Cerebellar cortex (tissue), 1 donor: Measurements from ENCODE around the gene CENPH.
A peak's percentile ranks its signal among the peaks of the same experiment; 100 is the strongest.
"Not testable (repeated sequence)": the region's sequence is repeated elsewhere in the genome, so short reads cannot be mapped to it uniquely, and the experiment has no call there.

ENCODE experiments used
- DNase-seq: peaks from one replicate; pipeline ENCODE4 v3.0.0-alpha.2; 2015; ENCODE audit warnings: low spot score

CENPH gene

GRCh38 chr5:69211200-69211599, 21.8 kb downstream of the CENPH start:
- DNase-seq, result no peak

DNA sequence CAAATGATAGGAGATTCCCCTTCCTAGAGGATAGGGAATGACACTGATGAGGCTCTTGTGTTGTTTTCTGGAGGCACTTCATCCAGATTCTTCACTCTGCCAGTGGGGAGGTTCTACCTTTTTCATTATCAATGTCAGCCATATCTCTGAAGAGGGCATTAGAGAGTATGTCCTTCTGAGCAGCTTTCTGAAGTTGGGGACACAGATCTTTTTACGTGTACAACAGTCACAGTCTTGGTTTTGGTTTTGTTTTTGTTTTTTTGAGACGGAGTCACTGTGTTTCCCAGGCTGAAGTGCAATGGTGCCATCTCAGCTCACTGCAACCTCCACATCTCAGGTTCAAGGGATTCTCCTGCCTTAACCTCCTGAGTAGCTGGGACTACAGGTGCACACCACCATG, 22.6 kb downstream of the CENPH start:
- DNase-seq, result no peak

DNA sequence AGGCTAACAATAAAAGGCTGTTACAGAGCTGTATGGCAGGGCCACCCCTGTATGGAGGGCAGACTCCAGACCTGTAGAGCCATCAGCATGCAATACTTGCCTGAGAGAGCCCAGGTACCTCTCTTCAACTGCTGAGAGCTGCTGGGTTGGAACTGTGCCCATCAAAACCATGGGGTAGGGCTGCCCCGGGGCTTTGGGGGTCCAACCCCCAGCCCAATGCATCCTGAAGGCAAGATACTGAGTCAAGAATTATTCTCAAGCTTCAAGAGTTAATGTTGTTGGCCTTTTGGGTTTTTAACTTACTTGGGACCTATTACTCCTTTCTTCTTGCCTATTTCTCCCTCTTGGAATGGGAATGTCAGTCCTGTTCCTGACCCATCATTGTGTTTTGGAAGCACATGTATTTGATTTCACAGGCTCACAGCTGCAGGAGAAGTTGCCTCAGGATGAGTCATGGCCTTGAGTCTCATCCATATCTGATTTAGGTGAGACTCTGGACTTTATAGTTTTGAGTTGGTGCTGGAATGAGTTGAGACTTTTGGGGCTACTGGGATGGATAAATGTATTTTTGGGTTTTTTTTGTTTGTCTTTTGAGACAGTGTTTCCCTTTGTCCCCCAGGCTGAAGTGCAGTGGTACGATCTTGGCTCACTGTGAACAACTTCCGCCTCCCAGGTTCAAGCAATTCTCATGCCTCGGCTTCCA, 24.3 kb downstream of the CENPH start:
- DNase-seq, result no peak

GRCh38 chr5:69217151-69217511, 27.7 kb downstream of the CENPH start:
- DNase-seq, result no peak

DNA sequence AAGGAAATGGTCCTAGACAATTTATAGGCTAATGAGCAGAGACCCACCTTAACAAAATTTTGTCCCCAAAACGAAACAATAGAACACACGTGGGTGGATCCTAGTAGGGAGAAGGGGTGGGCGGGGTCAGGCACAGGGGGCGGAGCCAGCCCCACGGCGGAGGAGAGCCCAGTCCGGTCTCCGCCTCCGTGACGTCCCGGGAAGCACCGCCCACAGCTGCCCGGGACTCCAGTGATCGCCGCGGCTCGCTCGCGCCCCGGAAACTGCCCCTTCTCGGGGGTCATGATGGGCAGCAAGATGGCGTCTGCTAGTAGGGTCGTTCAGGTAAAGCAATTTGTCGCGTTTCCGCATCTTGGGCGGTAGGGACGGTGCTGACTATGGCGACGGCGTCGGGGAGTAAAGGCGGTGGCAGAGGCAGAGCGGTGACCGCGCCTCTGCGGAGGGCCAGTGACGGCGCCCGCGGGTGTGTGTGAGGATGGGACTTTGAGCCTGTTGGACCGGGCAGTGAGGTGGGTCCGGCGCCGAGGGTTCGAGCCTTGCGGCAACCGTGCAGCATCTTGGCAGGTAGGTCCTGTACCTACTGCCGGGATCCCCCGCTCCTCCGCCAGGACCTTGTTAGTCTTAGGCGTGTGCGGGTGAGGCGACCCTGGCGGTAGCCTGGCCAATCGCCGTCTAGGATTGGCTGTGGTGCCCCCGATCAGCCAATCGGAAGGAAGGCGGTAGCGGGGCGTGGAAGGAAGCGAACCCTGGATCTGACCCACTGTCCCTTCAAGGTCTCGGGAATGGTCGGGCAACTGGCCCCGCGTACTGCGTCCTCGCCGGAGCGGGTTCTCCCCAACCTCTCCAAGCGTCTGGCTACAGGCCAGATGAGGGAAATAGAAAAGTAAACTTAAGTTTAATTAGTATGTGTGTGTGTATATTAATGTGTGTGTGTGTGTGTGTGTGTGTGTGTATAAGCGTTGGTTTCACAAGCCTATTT, 28.5 kb downstream of the CENPH start:
- DNase-seq, result peak; percentile 94

GRCh38 chr5:69219939-69220338, 30.6 kb downstream of the CENPH start:
- no peak for DNase-seq

- DNase-seq, result not testable (repeated sequence)
These were observed 31.0 kb downstream of the CENPH start for GRCh38 chr5:69220371-69220770.

DNA sequence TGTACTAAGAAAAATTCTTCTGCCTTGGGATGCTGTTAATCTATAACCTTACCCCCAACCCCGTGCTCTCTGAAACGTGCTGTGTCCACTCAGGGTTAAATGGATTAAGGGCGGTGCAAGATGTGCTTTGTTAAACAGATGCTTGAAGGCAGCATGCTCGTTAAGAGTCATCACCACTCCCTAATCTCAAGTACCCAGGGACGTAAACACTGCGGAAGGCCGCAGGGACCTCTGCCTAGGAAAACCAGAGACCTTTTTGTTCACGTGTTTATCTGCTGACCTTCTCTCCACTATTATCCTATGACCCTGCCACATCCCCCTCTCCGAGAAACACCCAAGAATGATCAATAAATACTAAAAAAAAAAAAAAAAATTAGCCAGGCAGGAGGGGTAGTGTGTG, 31.4 kb downstream of the CENPH start:
- DNase-seq, result not testable (repeated sequence)

DNA sequence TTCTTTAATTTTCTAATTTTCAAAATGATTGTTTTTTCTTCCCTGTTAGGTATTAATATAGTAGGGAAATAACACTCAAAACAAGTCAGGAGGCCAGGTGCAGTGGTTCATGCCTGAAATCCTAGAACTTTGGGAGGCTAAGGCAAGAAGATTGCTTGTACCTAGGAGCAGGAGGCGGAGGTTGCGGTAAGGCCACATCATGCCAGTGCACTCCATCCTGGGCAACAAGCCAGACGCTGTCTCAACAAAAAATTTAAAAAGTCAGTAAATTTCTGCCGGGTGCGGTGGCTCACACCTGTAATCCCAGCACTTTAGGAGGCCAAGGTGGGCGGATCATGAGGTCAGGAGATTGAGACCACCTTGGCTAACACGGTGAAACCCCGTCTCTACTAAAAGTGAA, 35.1 kb downstream of the CENPH start:
- DNase-seq, result no peak

GRCh38 chr5:69225860-69226259, 36.5 kb downstream of the CENPH start:
- DNase-seq, result no peak

DNA sequence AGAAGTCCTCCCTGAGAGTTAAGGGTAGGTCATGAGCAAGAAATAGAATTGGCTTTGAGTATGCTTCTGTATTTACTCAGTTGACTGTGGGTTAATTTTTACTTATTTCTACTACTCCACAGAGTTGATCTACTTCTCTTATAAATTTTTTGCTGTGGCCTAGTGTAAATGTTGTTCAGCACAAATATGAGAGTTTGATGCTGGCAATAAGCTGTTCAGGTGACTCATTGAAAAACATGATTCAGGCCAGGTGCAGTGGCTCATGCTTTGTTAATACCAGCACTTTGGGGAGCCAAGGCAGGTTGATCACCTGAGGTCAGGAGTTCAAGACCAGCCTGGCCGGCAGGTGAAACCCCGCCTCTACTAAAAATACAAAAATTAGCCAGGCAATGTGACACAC, 40.8 kb downstream of the CENPH start:
- DNase-seq, result no peak

DNA sequence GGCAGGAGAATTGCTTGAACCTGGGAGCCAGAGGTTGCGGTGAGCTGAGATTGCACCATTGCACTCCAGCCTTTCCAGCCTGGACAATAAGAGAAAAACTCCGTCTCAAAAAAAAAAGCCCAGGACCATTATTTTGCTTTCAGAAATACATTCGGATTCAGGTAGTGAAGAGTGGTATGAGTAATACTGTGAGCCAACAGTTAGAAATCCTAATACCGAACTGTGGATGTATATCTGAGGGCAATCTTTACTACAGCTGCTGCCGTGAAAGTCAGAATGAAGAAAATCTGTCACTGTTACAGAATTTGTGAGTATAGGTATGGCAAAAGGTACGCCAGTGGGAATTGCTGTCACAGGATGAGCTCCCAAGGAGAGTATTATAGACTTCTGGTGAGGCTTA, 41.9 kb downstream of the CENPH start:
- no peak for DNase-seq

DNA sequence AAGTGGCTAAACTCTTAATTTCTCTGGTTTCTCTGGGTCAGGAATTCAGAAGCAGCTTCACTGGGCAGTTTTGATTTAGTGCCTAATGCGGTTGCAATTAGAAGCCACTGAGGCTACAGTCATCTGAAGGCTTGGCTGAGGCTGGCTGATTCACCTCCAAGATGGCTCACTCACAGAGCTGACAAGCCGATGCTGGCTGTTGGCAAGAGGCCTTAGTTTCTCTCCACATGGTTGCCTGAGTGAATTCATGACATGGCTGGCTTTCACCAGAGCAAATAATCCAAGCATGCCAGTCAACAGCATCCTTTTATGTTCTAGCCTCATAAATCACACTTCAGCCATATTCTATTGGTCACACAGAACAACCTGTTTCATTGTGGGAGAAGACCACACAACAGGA, 42.5 kb downstream of the CENPH start:
- DNase-seq, result no peak

GRCh38 chr5:69234457-69235268, 45.3 kb downstream of the CENPH start, which contains the start of gene CDK7:
Gene CDK7, plus strand, starts transcription at chr5:69234886. Its CDS starts 90 bp downstream, at chr5:69234976.
- DNase-seq, result peak; percentile 96

DNA sequence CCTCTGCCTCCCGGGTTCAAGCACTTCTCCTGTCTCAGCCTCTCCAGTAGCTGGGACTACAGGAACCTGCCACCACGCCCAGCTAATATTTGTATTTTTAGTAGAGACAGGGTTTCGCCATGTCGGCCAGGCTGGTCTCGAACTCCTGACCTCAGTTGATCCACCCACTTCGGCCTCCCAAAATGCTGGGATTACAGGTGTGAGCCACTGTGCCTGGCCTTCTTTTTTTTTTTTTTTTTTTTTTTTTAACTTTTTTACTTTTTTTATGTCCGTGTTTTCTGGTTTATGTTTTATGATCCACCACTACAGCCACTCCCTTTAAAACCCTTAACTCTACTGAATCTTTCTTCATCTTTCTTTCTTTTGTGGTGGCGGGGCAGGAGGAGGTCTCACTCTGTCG, 47.4 kb downstream of the CENPH start:
- not testable (repeated sequence) for DNase-seq

DNA sequence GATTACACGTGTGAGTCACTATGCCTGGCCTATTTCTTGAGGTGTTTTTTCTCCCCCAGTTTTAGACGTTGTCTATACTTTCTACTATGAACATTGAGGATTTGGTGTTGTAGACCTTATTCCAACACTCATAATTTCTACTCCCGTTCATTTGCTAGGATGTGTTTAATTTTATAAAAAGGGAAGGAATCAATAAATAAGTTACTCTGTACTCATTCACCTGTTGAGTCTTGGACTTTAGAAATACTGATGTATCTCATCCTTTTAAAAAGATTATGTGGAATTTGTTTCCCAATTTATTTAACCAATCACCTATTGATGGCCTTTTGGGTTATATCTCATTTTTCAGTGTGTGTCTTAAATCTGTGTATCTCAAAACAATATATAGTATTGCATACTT, 48.5 kb downstream of the CENPH start:
- DNase-seq, result no peak

DNA sequence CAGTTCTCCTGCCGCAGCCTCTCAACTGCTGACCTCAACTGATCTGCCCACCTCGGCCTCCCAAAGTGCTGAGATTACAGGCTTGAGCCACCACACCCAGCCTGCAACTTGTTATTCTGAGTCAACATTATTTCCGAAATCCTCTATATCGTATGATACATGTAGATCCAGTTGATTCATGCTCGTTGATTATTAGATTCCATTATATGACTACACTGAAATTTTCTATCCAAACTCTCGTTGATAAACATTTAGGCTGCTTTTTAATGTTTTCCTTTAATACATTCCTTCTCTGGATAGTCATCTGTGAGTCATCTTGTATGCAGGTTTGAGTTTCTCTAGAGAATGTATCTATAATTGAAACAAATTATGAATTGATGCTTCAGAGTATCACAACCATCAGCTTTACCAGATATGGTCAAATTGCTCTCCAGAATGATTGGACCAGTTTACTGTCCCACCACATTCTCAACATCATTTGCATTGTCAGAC, 49.4 kb downstream of the CENPH start:
- no peak for DNase-seq

DNA sequence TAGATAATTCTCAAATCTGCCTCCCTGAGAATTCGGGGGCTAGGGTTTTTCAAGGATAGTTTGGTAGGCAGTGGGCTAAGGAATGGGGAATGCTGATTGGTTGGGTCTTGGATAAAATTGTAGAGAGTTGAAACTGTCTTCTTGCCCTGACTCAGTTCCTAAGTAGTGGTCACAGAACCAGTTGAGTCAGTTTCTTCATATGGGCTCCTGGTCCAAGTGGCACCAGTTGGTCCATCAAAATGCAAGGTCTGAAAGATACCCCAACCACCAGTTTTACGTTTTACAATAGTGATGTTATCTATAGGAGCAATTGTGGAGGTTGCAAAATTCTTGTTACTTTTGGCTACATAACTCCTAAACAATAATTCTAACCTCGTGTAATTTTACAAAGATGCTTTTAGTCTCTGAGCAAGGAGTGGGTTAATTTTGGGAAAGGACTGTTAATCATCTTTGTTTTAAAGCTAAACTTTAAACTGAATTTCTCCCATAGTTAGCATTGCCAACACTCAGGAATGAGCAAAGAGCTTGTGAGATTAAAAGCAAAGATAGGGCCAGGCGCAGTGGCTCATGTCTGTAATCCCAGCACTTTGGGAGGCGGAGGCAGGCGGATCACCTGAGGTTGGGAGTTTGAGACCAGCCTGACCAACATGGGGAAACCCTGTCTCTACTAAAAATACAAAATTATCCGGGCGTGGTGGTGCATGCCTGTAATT, 53.0 kb downstream of the CENPH start:
- no peak for DNase-seq

DNA sequence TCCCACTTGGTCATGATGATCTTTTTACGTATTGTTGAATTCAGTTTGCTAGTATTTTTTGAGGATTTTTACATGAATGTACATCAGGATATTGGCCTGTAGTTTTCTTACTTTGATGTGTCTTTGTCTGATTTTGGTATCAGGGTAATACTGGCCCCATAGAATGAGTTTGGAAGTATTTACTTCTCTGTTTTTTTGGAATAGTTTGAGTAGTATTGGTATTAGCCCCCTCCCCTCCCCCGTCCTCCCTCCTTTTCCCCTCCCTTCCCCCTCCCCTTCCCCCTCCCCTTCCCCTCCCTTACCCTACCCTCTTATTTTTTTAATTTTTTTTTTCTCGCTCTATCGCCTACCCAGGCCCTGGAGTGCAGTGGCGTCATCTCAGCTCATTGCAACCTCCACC, 55.6 kb downstream of the CENPH start:
- DNase-seq, result no peak

GRCh38 chr5:69248019-69248418, 58.6 kb downstream of the CENPH start:
- no peak for DNase-seq

DNA sequence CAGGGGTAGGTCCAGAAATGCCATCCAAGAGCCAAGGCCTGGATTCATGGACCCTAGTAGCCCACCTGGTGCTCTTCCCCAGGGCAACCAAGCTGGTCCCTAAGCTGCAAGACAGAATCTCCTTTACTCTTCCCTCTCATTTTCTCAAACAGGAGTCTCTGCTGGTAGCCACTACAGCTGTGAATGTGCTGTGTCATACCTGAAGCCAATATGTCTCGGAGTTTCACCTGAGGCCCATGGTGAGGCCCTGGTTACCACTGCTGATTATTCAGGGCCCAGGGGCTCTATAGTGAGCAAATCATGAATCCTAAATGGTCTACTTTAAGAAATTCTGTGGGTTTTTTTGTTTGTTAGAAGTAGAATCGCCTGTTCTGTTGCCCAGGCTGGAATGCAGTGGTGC, 61.2 kb downstream of the CENPH start:
- DNase-seq, result no peak

DNA sequence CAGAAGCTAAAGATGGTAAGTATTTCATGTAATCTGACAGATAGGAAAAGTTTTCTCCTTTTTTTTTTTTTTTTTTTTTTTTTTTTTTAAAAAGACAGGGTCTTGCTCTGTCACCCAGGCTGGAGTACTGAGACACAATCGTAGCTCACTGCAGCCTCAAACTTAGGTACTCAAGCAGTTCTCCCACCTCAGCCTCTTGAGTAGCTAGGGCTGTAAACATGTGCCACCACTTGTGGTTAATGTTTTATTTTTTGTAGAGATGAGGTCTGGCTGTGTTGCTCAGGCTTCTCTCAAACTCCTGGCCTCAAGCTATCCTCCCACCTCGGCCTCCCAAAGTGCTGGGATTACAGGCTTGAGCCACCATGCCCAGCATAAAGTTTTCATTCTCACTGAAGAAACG, 63.1 kb downstream of the CENPH start:
- no peak for DNase-seq
